Calu3 (cell line): ENCODE data around the gene SLIT3. TPM values are rescaled to one million over a fixed set of nuclear protein-coding genes. Genes with fewer than 3 reads are reported as not detected.

Experiments
- BruUV-seq: library from RNA; stranded (reverse); fragments of 400-500 nt; replicated peaks from 2 replicates; lab custom pipeline; 2021; lab: Mats Ljungman, UMichigan
- CTCF ChIA-PET: fragments of 300-600 bp; sonication (Branson Sonifier 250); formaldehyde crosslinking; loops from one replicate; lab custom pipeline; 2022; ENCODE audit warnings: antibody characterized with exemption; lab: Charles Lee
- DNase-seq: peaks from one replicate; pipeline ENCODE4 v3.0.0; 2022
- H3K27ac Mint-ChIP-seq: one replicate; pipeline ENCODE4 v1.8.0; 2022; ENCODE audit warnings: mixed read lengths; ENCODE audit not compliant: unreplicated experiment
- H3K27me3 Mint-ChIP-seq: one replicate; pipeline ENCODE4 v1.8.0; 2022; ENCODE audit warnings: mixed read lengths; ENCODE audit not compliant: unreplicated experiment
- H3K36me3 Mint-ChIP-seq: one replicate; pipeline ENCODE4 v1.8.0; 2022; ENCODE audit warnings: mild to moderate bottlenecking, moderate library complexity, mixed read lengths; ENCODE audit not compliant: insufficient read depth, unreplicated experiment
- H3K4me1 Mint-ChIP-seq: one replicate; pipeline ENCODE4 v1.8.0; 2022; ENCODE audit warnings: mild to moderate bottlenecking, low read depth, mixed read lengths; ENCODE audit not compliant: unreplicated experiment
- H3K4me3 Mint-ChIP-seq: one replicate; pipeline ENCODE4 v1.8.0; 2022; ENCODE audit warnings: mild to moderate bottlenecking, low read depth, moderate library complexity, mixed read lengths; ENCODE audit not compliant: unreplicated experiment
- H3K9me3 Mint-ChIP-seq: one replicate; pipeline ENCODE4 v1.8.0; 2022; ENCODE audit warnings: low read depth, mixed read lengths; ENCODE audit not compliant: unreplicated experiment
- CTCF ChIP-seq: fragments of 200-600 bp; IDR thresholded peaks from one replicate; pipeline ENCODE4 v1.8.0; 2022; ENCODE audit warnings: antibody characterized with exemption; ENCODE audit not compliant: unreplicated experiment
- intact Hi-C: fragments of 100-400 bp; cut with micrococcal nuclease; formaldehyde crosslinking; loops from one replicate; pipeline ENCODE4 v1.10.0; 2022; ENCODE audit not compliant: unreplicated experiment
- total RNA-seq: library from RNA; stranded (reverse); gene quantifications from 2 replicates; pipeline ENCODE4 v1.2.3, GENCODE V29; 2022

SLIT3 gene
- total RNA-seq, 1 experiment from 2014 or later: not detected

GRCh38 chr5:168988699-168989098 lies 312.2 kb downstream of the SLIT3 start:
- no peaks in the 10 kb centered on the region for H3K9me3 Mint-ChIP-seq
- no peak overlapping the region for H3K27ac Mint-ChIP-seq
- intact Hi-C loops: loop anchor here (5.0 to 10.0 kb wide), 2 partner anchors 284 to 994 kb away; partner anchors contain the start of gene INSYN2B
- DNase-seq: no peak
- no peaks in the 10 kb centered on the region for H3K36me3 Mint-ChIP-seq
- no peak overlapping the region for H3K4me3 Mint-ChIP-seq
- H3K27me3 Mint-ChIP-seq: peaks cover 62% of the 10 kb centered on the region
- no TSS peak for BruUV-seq
- no peaks in the 10 kb centered on the region for H3K4me1 Mint-ChIP-seq
- TF ChIP-seq CTCF: no peak
- CTCF ChIA-PET: interaction anchor here (1.5 kb wide), 1 partner anchor 560 kb away, joined by 7 read pairs; no protein-coding TSS in a partner anchor

GRCh38 chr5:168987543-168988300 lies 313.2 kb downstream of the SLIT3 start:
- no peaks in the 10 kb centered on the region for H3K4me1 Mint-ChIP-seq
- peaks cover 54% of the 10 kb centered on the region for H3K27me3 Mint-ChIP-seq
- peak; percentile 48 for TF ChIP-seq CTCF
- BruUV-seq: no TSS peak
- H3K9me3 Mint-ChIP-seq: no peaks in the 10 kb centered on the region
- intact Hi-C loops: loop anchor here (1.0 to 10.0 kb wide), 8 partner anchors 161 to 1229 kb away; partner anchors contain the start of gene INSYN2B
- CTCF ChIA-PET: interaction anchor here (0.6 to 1.6 kb wide), 7 partner anchors 10 to 1229 kb away, joined by 3 to 7 read pairs (median 4); no protein-coding TSS in a partner anchor
- no peak overlapping the region for H3K27ac Mint-ChIP-seq
- H3K36me3 Mint-ChIP-seq: no peaks in the 10 kb centered on the region
- peak; percentile 82 for DNase-seq
- H3K4me3 Mint-ChIP-seq: no peak overlapping the region

GRCh38 chr5:168985454-168985853 lies 315.5 kb downstream of the SLIT3 start:
- Mint-ChIP-seq H3K9me3 (no peaks in the 10 kb centered on the region), H3K27ac (no peak overlapping the region), H3K4me1 (no peaks in the 10 kb centered on the region), H3K36me3 (no peaks in the 10 kb centered on the region), H3K4me3 (no peak overlapping the region), H3K27me3 (peaks cover 68% of the 10 kb centered on the region)
- TF ChIP-seq CTCF: no peak
- no TSS peak for BruUV-seq
- intact Hi-C loops: loop anchor here (5.0 to 10.0 kb wide), 2 partner anchors 281 to 997 kb away; partner anchors contain the start of gene INSYN2B
- CTCF ChIA-PET: no interaction called here
- DNase-seq: no peak

- CTCF ChIA-PET: no interaction called here
- Mint-ChIP-seq H3K27ac (no peak overlapping the region), H3K4me1 (no peaks in the 10 kb centered on the region), H3K9me3 (no peaks in the 10 kb centered on the region), H3K4me3 (no peak overlapping the region), H3K27me3 (peaks cover 71% of the 10 kb centered on the region), H3K36me3 (no peaks in the 10 kb centered on the region)
- BruUV-seq: no TSS peak
- TF ChIP-seq CTCF: no peak
- no peak for DNase-seq
- intact Hi-C loops: loop anchor here (10.0 kb wide), 1 partner anchor 279 kb away; no protein-coding TSS in a partner anchor
Observed at GRCh38 chr5:168984135-168984675, 316.7 kb downstream of the SLIT3 start.
